Choroid plexus epithelial cell (primary cell): ENCODE data around the gene S100A2.

Source experiments
- DNase-seq: peaks from one replicate; pipeline ENCODE4 v3.0.0-alpha.2; 2010; ENCODE audit warnings: low read depth
- H3K4me3 ChIP-seq: 2 replicates; pipeline ENCODE4 v1.5.1; 2011; ENCODE audit warnings: low read depth, mild to moderate bottlenecking, control low read depth, low read length, moderate library complexity
- TF ChIP-seq, protein P1 (sequence below): conservative IDR thresholded peaks from 2 replicates; pipeline ENCODE4 v1.5.1; 2011; ENCODE audit warnings: low read depth, mild to moderate bottlenecking, control low read depth, inconsistent platforms, low read length, moderate library complexity

S100A2 gene

DNA sequence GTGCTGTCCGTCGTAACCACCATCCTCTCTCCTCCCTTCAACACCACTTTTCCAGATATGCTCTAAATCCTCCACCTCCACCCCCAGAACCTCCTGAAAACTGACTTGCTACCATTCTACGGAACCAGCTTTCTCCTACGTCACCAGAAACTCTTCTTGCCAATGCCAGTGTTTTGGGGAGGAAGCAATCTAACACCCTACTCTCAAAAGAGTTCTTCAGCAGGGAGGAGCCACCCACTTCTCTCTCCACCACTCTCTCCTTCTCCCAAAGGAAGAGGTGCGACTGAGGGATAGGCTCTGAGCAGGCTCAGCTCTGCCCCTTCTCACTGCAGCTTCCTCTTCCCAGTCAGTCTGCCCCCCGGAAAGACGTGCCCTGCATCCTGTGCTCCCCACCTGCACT lies 6.1 kb upstream of the S100A2 start:
- no peak overlapping the region for H3K4me3 ChIP-seq
- TF ChIP-seq, protein P1, sequence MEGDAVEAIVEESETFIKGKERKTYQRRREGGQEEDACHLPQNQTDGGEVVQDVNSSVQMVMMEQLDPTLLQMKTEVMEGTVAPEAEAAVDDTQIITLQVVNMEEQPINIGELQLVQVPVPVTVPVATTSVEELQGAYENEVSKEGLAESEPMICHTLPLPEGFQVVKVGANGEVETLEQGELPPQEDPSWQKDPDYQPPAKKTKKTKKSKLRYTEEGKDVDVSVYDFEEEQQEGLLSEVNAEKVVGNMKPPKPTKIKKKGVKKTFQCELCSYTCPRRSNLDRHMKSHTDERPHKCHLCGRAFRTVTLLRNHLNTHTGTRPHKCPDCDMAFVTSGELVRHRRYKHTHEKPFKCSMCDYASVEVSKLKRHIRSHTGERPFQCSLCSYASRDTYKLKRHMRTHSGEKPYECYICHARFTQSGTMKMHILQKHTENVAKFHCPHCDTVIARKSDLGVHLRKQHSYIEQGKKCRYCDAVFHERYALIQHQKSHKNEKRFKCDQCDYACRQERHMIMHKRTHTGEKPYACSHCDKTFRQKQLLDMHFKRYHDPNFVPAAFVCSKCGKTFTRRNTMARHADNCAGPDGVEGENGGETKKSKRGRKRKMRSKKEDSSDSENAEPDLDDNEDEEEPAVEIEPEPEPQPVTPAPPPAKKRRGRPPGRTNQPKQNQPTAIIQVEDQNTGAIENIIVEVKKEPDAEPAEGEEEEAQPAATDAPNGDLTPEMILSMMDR, result no peak
- no peak for DNase-seq

DNA sequence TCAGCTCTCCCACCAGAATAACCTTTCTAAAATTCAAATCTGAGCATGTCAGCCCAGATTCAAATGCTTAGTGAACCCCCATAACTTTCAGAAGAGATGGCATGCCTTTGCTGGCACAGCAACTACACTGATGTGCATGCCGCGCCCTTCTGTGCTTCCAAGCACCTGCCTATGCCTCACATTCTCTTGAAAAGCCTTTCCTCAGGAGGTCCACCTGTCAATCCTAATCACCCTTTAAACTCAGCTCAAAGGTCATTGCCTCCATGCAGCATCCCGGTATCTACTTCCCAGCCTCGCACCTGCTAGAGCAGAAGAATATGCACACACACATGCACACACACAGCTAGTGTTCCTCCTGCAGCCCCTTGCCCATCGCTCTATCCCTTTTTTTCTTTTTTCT lies 5.2 kb upstream of the S100A2 start:
- TF ChIP-seq, protein P1, result no peak
- H3K4me3 ChIP-seq, result no peak overlapping the region
- no peak for DNase-seq

DNA sequence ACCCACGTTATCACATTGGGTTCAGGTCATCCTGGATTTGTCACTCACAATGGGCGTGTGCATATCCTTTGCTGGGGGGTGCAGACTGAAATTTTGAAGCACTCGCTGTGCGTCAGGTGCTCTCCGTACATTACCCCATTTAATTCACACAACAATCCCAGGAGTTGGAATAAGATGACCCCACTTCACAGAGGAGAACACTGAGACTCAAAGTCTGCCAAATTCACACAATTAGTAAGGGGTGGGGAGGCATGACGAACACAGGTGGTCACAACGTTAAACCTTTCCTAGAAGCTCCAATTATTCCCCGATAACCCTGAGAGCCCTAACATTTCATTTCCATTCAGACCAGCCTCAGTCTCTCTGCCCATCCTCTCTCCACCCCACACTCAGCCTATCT lies 3.8 kb upstream of the S100A2 start:
- no peak for DNase-seq
- TF ChIP-seq, protein P1, result no peak
- no peak overlapping the region for H3K4me3 ChIP-seq

DNA sequence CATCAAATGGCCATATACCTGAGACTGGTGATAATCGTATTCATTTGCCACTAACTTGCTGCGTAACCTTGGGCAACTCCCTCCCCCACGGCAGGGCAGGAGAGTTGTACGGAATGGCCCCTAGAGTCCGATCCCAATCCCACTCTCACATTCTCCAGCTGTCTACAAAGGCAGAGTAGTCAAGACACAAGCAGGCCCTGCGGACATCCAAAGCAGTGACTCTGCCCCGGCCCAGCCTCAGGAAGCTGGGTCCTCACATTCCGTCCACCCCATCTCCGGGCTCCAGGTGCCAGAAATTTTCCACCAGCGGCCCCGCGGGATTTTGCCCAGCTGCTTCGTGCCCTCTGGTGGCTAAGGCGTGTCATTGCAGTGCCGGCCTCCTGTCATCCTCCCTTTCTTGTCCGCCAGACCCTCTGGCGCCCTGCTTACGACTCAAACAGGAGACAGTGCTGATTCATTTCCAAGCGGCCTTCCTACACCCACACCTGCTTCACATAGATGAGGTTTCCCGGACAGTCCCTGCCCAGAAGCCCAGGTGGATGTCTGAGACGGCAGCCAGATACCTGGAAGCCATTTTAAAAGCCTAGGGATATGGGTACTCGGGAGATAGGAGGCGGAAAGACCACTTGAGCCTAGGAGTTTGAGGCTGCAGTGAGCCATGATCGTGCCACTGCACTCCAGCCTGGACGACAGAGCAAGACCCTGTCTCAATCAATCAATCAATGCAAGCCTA lies 2.9 kb upstream of the S100A2 start:
- TF ChIP-seq, protein P1, result peak; percentile 97
- peak overlapping the region; percentile 34 for H3K4me3 ChIP-seq
- DNase-seq, result peak; percentile 87

DNA sequence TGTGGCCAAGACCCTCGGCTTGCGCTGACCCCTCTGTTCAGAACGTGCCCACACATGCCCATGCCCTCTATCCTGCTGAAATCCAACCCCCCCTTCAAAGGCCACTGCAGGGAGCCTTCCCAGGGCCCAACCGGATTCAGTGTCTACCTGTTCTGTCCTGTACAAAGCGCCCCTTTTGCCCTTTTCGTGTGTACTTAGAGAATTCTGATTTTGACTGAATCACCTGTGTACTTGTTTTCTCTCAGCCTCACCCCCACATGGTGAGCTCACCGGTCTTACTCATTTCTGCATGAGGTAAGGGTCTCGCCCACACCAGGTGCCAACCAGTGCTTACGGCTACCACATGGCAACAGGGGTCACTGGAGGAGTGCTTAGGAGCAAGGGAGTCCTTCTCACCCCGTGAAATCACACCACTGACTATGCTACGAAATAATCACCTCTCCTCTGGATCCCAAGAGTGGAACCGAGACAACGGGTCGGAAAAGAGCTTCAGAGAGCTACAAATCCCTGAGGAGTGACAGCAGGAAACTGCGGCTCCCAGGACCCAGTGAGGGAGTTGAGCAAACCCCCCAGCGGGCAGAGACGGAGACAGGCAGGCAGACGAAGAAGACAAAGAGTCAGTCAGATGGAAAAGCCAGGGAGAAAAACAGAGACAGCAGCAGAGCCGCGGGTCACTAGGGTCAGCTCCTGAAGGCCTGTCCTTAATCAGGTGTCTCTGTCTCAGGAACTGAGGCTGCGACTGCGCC lies 2.1 kb upstream of the S100A2 start:
- H3K4me3 ChIP-seq, result no peak overlapping the region
- TF ChIP-seq, protein P1, result no peak
- DNase-seq, result no peak

- TF ChIP-seq, protein P1, result no peak
- no peak overlapping the region for H3K4me3 ChIP-seq
- DNase-seq, result peak; percentile 98
Observed at GRCh38 chr1:153566414-153567371, 1.0 kb upstream of the S100A2 start.
